Neural cell (in vitro differentiated cells): Measurements from ENCODE around the gene PRSS53.

ENCODE experiments used
- EP300 ChIP-seq: fragments of 450-650 bp; conservative IDR thresholded peaks from 2 replicates; pipeline ENCODE4 v1.6.1; 2014; ENCODE audit warnings: antibody characterized with exemption, mild to moderate bottlenecking, moderate library complexity; ENCODE audit not compliant: poor library complexity, severe bottlenecking
- EZH2 ChIP-seq: fragments of 200-600, 300-800 bp; shearing (Covaris generic), sonication (generic); IDR thresholded peaks from 2 replicates; pipeline ENCODE4 v1.6.1; 2014; ENCODE audit warnings: antibody characterized with exemption, low read length, borderline replicate concordance, mild to moderate bottlenecking; ENCODE audit not compliant: insufficient read depth, poor library complexity, severe bottlenecking
- TAF1 ChIP-seq: IDR thresholded peaks from 2 replicates; pipeline ENCODE4 v1.6.1; 2012; ENCODE audit warnings: low read depth
- TF ChIP-seq, protein P1 (sequence below): fragments of 450-650 bp; IDR thresholded peaks from 2 replicates; pipeline ENCODE4 v1.5.1; 2014; ENCODE audit warnings: antibody characterized with exemption, mild to moderate bottlenecking, moderate library complexity; ENCODE audit not compliant: poor library complexity, severe bottlenecking

DNA sequence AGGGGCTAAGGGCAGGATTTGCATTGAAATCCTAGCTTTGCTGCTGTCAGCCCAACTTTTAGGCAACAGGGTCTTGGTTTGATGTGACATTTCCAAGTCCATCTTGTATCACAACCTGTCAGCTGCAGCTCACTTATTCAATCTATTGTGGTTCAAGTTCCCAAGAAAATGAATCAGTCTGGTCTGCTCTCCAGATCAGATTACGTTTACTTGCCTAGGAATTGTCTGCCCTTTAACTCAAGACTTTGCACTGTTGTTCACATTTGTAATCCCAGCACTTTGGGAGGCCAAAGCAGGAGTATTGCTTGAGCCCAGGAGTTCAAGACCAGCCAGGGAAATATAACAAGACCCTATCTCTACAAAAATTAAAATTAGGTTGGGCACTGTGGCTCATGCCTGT is 45.4 kb downstream of the PRSS53 start:
- TF ChIP-seq EP300 (no peak), EZH2 (no peak), TAF1 (no peak)
- TF ChIP-seq, protein P1, sequence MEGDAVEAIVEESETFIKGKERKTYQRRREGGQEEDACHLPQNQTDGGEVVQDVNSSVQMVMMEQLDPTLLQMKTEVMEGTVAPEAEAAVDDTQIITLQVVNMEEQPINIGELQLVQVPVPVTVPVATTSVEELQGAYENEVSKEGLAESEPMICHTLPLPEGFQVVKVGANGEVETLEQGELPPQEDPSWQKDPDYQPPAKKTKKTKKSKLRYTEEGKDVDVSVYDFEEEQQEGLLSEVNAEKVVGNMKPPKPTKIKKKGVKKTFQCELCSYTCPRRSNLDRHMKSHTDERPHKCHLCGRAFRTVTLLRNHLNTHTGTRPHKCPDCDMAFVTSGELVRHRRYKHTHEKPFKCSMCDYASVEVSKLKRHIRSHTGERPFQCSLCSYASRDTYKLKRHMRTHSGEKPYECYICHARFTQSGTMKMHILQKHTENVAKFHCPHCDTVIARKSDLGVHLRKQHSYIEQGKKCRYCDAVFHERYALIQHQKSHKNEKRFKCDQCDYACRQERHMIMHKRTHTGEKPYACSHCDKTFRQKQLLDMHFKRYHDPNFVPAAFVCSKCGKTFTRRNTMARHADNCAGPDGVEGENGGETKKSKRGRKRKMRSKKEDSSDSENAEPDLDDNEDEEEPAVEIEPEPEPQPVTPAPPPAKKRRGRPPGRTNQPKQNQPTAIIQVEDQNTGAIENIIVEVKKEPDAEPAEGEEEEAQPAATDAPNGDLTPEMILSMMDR: no peak
